ENCODE measurements around the gene MXD1. TPM values are rescaled to one million over a fixed set of nuclear protein-coding genes. Genes with fewer than 3 reads are reported as not detected.
"Not testable (repeated sequence)": the region's sequence is repeated elsewhere in the genome, so short reads cannot be mapped to it uniquely, and the experiment has no call there.

The MXD1 gene
- polyA plus RNA-seq (ENCODE audit: insufficient read length in 4 of 4) = 10 to 100 TPM in 3 of 4 donors, 1 to 10 TPM in 1; 8.9 to 13.7 (median 12.6) TPM

- peak in 1 of 4 donors; percentile 13 for DNase-seq (ENCODE audit: low read depth in 4 of 4, low spot score in 2 of 4)
These were observed at the start of gene MXD1 for GRCh38 chr2:69914950-69915945. Gene MXD1 (plus strand): TSS chr2:69915109. CDS start chr2:69915331, 222 bp downstream.

GRCh38 chr2:69888451-69888850 is 26.5 kb upstream of the MXD1 start:
- DNase-seq (ENCODE audit: low read depth in 4 of 4, low spot score in 2 of 4) = no peak

GRCh38 chr2:69889302-69889701 is 25.6 kb upstream of the MXD1 start:
- no peak for DNase-seq (ENCODE audit: low read depth in 4 of 4, low spot score in 2 of 4)

- no peak for DNase-seq (ENCODE audit: low read depth in 4 of 4, low spot score in 2 of 4)
These were observed 24.0 kb upstream of the MXD1 start for GRCh38 chr2:69890881-69891280.

- not testable (repeated sequence) for DNase-seq (ENCODE audit: low read depth in 4 of 4, low spot score in 2 of 4)
These were observed 22.0 kb upstream of the MXD1 start for GRCh38 chr2:69892838-69893424.

- peak; percentile 70 to 74 (median 70) for DNase-seq (ENCODE audit: low read depth in 4 of 4, low spot score in 2 of 4)
These were observed 21.0 kb upstream of the MXD1 start, which contains the start of gene SNRNP27 for GRCh38 chr2:69893684-69894551. Gene SNRNP27 (plus strand): TSS chr2:69893956. CDS start chr2:69893985, 29 bp downstream.

- not testable (repeated sequence) for DNase-seq (ENCODE audit: low read depth in 4 of 4, low spot score in 2 of 4)
These were observed 20.2 kb upstream of the MXD1 start for GRCh38 chr2:69894737-69895136.

GRCh38 chr2:69902213-69902922 is 12.5 kb upstream of the MXD1 start:
- DNase-seq (ENCODE audit: low read depth in 4 of 4, low spot score in 2 of 4) = no peak

- DNase-seq (ENCODE audit: low read depth in 4 of 4, low spot score in 2 of 4) = no peak
These were observed 7.7 kb upstream of the MXD1 start for GRCh38 chr2:69907216-69907615.

- DNase-seq (ENCODE audit: low read depth in 4 of 4, low spot score in 2 of 4) = peak in 2 of 4 donors; percentile 23 to 64
These were observed 2.8 kb upstream of the MXD1 start for GRCh38 chr2:69911985-69912563.

- DNase-seq (ENCODE audit: low read depth in 4 of 4, low spot score in 2 of 4) = peak; percentile 98 to 100 (median 99)
These were observed 552 bp upstream of the MXD1 start for GRCh38 chr2:69914164-69914949.

- DNase-seq (ENCODE audit: low read depth in 4 of 4, low spot score in 2 of 4) = no peak
These were observed 1.2 kb downstream of the MXD1 start for GRCh38 chr2:69916106-69916505.

GRCh38 chr2:69917852-69918251 is 2.9 kb downstream of the MXD1 start:
- no peak for DNase-seq (ENCODE audit: low read depth in 4 of 4, low spot score in 2 of 4)

GRCh38 chr2:69918401-69918800 is 3.5 kb downstream of the MXD1 start:
- DNase-seq (ENCODE audit: low read depth in 4 of 4, low spot score in 2 of 4) = no peak

- DNase-seq (ENCODE audit: low read depth in 4 of 4, low spot score in 2 of 4) = no peak
These were observed 8.2 kb downstream of the MXD1 start for GRCh38 chr2:69923116-69923515.

GRCh38 chr2:69926849-69927515 is 12.1 kb downstream of the MXD1 start:
- DNase-seq (ENCODE audit: low read depth in 4 of 4, low spot score in 2 of 4) = no peak

- no peak for DNase-seq (ENCODE audit: low read depth in 4 of 4, low spot score in 2 of 4)
These were observed 17.1 kb downstream of the MXD1 start for GRCh38 chr2:69931832-69932595.

GRCh38 chr2:69932596-69932922 is 17.6 kb downstream of the MXD1 start:
- no peak for DNase-seq (ENCODE audit: low read depth in 4 of 4, low spot score in 2 of 4)
